Measurements from ENCODE around the gene STK32B.

GRCh38 chr4:5515646-5516045 is 464.4 kb downstream of the STK32B start:
- no peak for TF ChIP-seq CTCF (IDR thresholded peaks at IDR 0.05)
- no peak for TF ChIP-seq EZH2 (IDR thresholded peaks at IDR 0.05; ENCODE audit: borderline replicate concordance, insufficient read depth, low read depth, low read length, poor library complexity, severe bottlenecking)
